HG02678 (cell line): ENCODE results near the gene TBRG4.

ENCODE experiments used
- ATAC-seq: cut with Tn5 transposase; IDR thresholded peaks from one replicate; pipeline ENCODE4 v1.9.1; 2021; ENCODE audit warnings: mild to moderate bottlenecking, moderate library complexity; ENCODE audit not compliant: unreplicated experiment

The TBRG4 gene

GRCh38 chr7:45060295-45060694 lies 51.2 kb downstream of the TBRG4 start:
- no peak for ATAC-seq

DNA sequence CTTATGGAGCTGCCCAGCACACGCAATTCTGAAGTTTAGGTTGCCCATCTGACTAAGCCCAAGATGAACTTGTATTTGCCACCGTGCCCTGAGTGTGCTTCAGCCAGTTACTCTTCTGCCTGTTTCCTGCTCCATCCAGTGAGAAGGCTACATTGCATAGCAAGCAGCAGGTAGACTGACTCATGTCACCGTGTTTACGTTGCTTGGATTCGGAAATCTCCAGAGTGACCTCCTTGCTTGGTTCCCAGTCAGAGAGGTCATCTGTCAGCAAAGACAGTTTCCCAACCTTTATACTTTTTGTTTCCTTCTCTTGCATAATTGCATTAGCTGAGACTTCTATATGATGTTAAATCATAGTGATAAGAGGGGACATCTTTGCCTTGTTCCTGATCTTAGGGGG lies 53.6 kb downstream of the TBRG4 start:
- ATAC-seq, result no peak

DNA sequence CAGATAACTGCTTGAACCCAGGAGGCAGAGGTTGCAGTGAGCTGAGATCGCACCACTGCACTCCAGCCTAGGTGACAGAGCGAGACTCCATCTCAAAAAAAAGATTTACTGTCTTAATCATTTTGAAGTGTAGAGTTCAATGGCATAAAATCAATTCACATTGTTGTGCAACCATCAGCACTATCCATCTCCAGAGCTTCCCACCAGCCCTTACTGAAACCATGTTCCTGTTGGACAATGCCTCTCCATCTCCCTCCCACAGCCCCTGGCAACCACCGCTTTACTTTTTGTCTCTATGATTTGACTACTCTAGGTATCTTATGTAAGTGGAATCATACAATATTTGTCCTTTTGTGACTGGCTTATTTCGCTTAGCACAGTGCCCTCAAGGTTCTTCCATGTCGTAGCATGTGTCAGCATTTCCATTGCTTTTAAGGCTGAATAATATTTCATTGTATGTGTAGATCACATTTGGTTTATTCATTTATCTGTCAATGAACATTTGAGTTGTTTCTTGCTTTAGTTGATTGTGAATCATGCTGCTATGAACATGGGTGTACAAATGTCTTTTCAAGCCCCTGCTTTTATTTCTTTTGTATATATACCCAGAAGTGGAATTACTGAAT lies 55.8 kb downstream of the TBRG4 start:
- ATAC-seq, result no peak

- no peak for ATAC-seq
These were observed 56.5 kb downstream of the TBRG4 start for GRCh38 chr7:45055016-45055415.

DNA sequence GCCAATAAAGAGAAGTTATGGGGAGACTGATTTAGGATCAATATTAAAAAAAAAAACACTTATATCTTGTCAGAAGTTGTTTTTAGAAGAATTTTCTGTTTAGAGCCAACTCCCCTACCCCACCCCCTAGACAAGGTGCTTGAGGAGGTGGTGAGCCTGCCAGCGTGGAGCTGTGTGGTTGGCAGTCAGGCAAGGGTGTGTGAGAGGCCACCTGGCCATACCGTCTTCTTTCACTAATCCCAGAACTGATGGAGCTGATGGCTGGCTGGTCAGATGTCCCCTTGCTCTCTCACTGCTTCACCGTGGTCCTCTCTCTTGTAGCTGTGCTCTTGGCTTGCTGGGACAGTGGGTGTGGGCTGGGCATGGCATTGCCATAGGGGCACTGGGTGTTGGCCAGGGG lies 57.1 kb downstream of the TBRG4 start:
- ATAC-seq, result no peak

DNA sequence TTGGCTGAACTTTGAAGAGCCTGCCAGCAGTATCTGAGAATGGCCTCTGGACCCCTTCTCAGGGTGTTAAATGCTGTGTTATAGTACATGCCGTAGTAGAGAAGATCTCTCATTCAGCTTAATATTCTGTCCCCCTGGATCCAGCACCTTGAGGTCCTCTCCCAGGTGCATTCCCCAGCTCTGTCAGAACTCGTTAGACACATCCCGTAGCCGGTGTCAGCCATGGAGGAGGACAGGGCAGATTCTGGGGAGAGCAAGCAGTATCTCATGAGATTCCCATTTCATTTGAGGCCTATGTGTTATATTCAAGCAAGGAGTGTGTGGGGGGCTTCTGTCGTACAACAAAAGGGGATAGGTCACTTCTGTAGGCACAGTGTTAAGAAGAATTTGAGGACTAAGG lies 57.6 kb downstream of the TBRG4 start:
- ATAC-seq, result no peak

GRCh38 chr7:45053401-45053800 lies 58.1 kb downstream of the TBRG4 start:
- no peak for ATAC-seq

DNA sequence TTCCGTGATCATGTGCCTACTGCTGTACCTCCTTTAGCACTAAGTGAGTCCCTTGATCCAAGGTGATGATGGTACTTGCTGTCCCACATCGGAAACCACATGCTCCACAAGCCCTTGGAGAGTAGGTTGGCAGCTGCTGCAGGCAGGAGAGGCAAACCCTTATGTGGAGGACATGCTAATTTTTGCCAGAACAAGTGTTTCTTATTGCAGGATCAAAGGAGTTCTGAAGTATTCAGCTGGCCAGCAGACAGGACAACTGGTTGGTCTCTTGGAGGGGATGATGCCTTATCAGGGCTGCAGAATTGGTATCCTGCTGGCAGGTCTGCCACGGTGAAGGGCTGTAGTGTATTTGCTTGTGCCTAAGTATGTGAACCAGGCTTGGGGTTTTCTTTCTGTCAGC lies 59.5 kb downstream of the TBRG4 start:
- no peak for ATAC-seq

GRCh38 chr7:45050198-45050597 lies 61.3 kb downstream of the TBRG4 start:
- ATAC-seq, result no peak
